ENCODE data around the gene PAPOLA. TPM values are rescaled to one million over a fixed set of nuclear protein-coding genes. Genes with fewer than 3 reads are reported as not detected.

PAPOLA gene
- total RNA-seq, 1 experiment from 2014 or later: 207 TPM

DNA sequence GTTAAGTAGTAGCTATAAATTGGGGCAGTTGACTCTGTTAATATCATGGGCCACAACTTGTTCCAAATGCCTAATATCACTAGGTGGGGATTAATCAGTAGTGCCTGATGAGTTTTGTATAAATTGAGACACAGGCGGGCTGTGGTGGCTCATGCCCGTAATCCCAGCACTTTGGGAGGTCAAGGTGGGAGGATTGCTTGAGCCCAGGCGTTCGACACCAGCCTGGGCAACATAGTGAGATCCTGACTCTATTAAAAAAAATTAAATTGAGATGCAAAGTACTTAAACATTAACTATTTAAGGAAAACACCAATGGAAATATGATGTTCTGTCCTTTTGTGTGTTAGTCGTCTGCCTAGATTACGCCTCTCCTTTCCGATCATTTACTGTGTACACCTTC is 9.0 kb downstream of the PAPOLA start:
- intact Hi-C loops (cut with micrococcal nuclease; ENCODE audit: unreplicated experiment): no loop called here
- Mint-ChIP-seq H3K36me3 (ENCODE audit: insufficient read depth, unreplicated experiment) (peaks cover 3% of the 10 kb centered on the region), H3K4me1 (ENCODE audit: low read depth, unreplicated experiment) (peaks cover 22% of the 10 kb centered on the region), H3K4me3 (ENCODE audit: unreplicated experiment) (no peak overlapping the region), H3K27me3 (ENCODE audit: insufficient read depth, unreplicated experiment) (no peaks in the 10 kb centered on the region), H3K27ac (ENCODE audit: unreplicated experiment) (no peak overlapping the region), H3K9me3 (ENCODE audit: unreplicated experiment) (no peaks in the 10 kb centered on the region)
- H3K27me3 ChIP-seq (replicated peaks; ENCODE audit: control insufficient read depth, insufficient read depth, low read length): no peaks in the 10 kb centered on the region
- ChIA-PET CTCF (no interaction called here), POLR2A (interaction anchor here (0.6 kb wide), 1 partner anchor 10 kb away, joined by 3 read pairs; no protein-coding TSS in a partner anchor)
- no peak overlapping the region for H3K4me3 ChIP-seq (ENCODE audit: low read depth, low read length)
- DNase-seq: no peak
- no peaks in the 10 kb centered on the region for H3K9me3 ChIP-seq
- TF ChIP-seq, protein P1, sequence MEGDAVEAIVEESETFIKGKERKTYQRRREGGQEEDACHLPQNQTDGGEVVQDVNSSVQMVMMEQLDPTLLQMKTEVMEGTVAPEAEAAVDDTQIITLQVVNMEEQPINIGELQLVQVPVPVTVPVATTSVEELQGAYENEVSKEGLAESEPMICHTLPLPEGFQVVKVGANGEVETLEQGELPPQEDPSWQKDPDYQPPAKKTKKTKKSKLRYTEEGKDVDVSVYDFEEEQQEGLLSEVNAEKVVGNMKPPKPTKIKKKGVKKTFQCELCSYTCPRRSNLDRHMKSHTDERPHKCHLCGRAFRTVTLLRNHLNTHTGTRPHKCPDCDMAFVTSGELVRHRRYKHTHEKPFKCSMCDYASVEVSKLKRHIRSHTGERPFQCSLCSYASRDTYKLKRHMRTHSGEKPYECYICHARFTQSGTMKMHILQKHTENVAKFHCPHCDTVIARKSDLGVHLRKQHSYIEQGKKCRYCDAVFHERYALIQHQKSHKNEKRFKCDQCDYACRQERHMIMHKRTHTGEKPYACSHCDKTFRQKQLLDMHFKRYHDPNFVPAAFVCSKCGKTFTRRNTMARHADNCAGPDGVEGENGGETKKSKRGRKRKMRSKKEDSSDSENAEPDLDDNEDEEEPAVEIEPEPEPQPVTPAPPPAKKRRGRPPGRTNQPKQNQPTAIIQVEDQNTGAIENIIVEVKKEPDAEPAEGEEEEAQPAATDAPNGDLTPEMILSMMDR (IDR thresholded peaks at IDR 0.05; ENCODE audit: insufficient read depth in 1 of 2, low read depth in 1 of 2, low read length in 1 of 2, severe bottlenecking in 1 of 2, unreplicated experiment in 1 of 2): no peak
- no peaks in the 10 kb centered on the region for H3K36me3 ChIP-seq (ENCODE audit: control insufficient read depth, insufficient read depth, low read length)
- H3K4me1 ChIP-seq: peaks cover 43% of the 10 kb centered on the region
- BruUV-seq (replicated peaks): no TSS peak

- POLR2A ChIA-PET: interaction anchor here (0.5 to 0.6 kb wide), 2 partner anchors 10 to 11 kb away, joined by 3 to 5 read pairs; no protein-coding TSS in a partner anchor
Measured at GRCh38 chr14:96511667-96512066, 9.5 kb downstream of the PAPOLA start.

DNA sequence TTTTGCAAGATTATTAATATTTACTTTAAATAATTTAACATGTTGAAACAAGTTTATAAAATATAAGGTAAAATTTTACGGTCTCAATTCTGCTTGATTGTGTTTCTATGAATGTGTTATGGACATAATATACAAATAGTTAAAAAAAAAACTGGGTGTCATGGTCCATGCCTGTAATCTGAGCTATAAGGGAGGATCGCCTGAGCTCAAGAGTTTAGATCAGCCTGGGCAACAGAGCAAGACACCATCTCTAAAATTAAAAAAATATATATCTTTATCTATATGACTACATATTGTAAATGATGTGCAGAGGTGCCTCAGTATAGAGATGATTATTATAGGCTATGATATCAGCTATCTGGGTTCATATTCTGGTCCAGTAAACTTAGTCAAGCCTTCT is 9.9 kb downstream of the PAPOLA start:
- no peak overlapping the region for H3K4me3 Mint-ChIP-seq (ENCODE audit: unreplicated experiment)
- Histone ChIP-seq H3K27me3 (replicated peaks; ENCODE audit: control insufficient read depth, insufficient read depth, low read length) (no peaks in the 10 kb centered on the region), H3K36me3 (ENCODE audit: control insufficient read depth, insufficient read depth, low read length) (no peaks in the 10 kb centered on the region), H3K4me3 (ENCODE audit: low read depth, low read length) (no peak overlapping the region), H3K4me1 (peaks cover 43% of the 10 kb centered on the region), H3K9me3 (no peaks in the 10 kb centered on the region)
- intact Hi-C loops (cut with micrococcal nuclease; ENCODE audit: unreplicated experiment): no loop called here
- no peaks in the 10 kb centered on the region for H3K9me3 Mint-ChIP-seq (ENCODE audit: unreplicated experiment)
- H3K27ac Mint-ChIP-seq (ENCODE audit: unreplicated experiment): no peak overlapping the region
- DNase-seq: no peak
- H3K27me3 Mint-ChIP-seq (ENCODE audit: insufficient read depth, unreplicated experiment): no peaks in the 10 kb centered on the region
- CTCF ChIA-PET: no interaction called here
- H3K4me1 Mint-ChIP-seq (ENCODE audit: low read depth, unreplicated experiment): peaks cover 22% of the 10 kb centered on the region
- H3K36me3 Mint-ChIP-seq (ENCODE audit: insufficient read depth, unreplicated experiment): no peaks in the 10 kb centered on the region
- no TSS peak for BruUV-seq (replicated peaks)
- TF ChIP-seq, protein P1 (IDR thresholded peaks at IDR 0.05; ENCODE audit: insufficient read depth in 1 of 2, low read depth in 1 of 2, low read length in 1 of 2, severe bottlenecking in 1 of 2, unreplicated experiment in 1 of 2): no peak
- POLR2A ChIA-PET: interaction anchor here (0.5 to 0.8 kb wide), 2 partner anchors 10 to 12 kb away, joined by 4 to 5 read pairs; partner anchors contain the start of gene PAPOLA

More at GRCh38 chr14:96511667-96512066, 9.5 kb downstream of the PAPOLA start:
- no peak overlapping the region for H3K4me3 ChIP-seq (ENCODE audit: low read depth, low read length)
- no peaks in the 10 kb centered on the region for H3K36me3 Mint-ChIP-seq (ENCODE audit: insufficient read depth, unreplicated experiment)
- TF ChIP-seq, protein P1 (IDR thresholded peaks at IDR 0.05; ENCODE audit: insufficient read depth in 1 of 2, low read depth in 1 of 2, low read length in 1 of 2, severe bottlenecking in 1 of 2, unreplicated experiment in 1 of 2): no peak
- H3K4me1 ChIP-seq: peaks cover 43% of the 10 kb centered on the region
- H3K9me3 ChIP-seq: no peaks in the 10 kb centered on the region
- intact Hi-C loops (cut with micrococcal nuclease; ENCODE audit: unreplicated experiment): no loop called here
- no peak overlapping the region for H3K27ac Mint-ChIP-seq (ENCODE audit: unreplicated experiment)
- no peak overlapping the region for H3K4me3 Mint-ChIP-seq (ENCODE audit: unreplicated experiment)
- no peaks in the 10 kb centered on the region for H3K27me3 ChIP-seq (replicated peaks; ENCODE audit: control insufficient read depth, insufficient read depth, low read length)
- H3K27me3 Mint-ChIP-seq (ENCODE audit: insufficient read depth, unreplicated experiment): no peaks in the 10 kb centered on the region
- H3K4me1 Mint-ChIP-seq (ENCODE audit: low read depth, unreplicated experiment): peaks cover 22% of the 10 kb centered on the region
- no TSS peak for BruUV-seq (replicated peaks)
- DNase-seq: no peak
- no peaks in the 10 kb centered on the region for H3K9me3 Mint-ChIP-seq (ENCODE audit: unreplicated experiment)
- H3K36me3 ChIP-seq (ENCODE audit: control insufficient read depth, insufficient read depth, low read length): no peaks in the 10 kb centered on the region
- CTCF ChIA-PET: no interaction called here

Measured in Caco-2 (cell line).